ENCODE results near the gene TIMM29. TPM values are rescaled to one million over a fixed set of nuclear protein-coding genes. Genes with fewer than 3 reads are reported as not detected.
A peak's percentile ranks its signal among the peaks of the same experiment; 100 is the strongest.

TIMM29 gene
- total RNA-seq (52.2 and 54.5 TPM in 2 replicates), polyA plus RNA-seq (31.3 and 41.7 TPM in 2 replicates)

DNA sequence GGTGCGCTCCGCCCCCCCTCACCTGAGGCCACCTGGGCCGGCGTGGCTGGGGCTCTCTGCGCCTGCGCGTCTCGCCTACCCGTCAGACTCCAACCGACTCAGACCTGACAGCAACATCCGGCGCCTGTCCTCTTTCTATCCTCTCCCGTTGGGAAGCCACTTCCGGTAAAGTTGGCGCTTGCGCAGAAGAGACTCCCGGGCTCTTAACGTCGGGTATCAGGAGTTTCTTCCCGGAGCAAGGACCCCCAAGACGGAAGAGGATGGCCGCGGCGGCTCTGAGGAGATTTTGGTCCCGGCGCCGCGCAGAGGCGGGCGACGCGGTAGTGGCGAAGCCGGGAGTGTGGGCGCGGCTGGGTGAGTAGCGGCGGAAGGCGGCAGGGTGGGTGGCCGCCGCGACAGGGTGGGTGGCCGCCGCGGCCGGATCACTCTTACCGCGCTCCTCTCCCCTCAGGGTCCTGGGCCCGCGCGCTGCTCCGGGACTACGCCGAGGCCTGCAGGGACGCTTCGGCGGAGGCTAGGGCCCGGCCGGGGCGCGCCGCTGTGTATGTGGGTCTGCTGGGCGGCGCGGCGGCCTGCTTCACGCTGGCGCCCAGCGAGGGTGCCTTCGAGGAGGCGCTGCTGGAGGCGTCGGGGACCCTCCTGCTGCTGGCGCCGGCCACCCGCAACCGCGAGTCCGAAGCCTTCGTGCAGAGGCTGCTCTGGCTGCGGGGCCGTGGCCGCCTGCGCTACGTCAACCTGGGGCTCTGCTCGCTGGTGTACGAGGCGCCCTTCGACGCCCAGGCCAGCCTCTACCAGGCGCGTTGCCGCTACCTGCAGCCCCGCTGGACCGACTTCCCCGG lies at the start of gene TIMM29, which contains the start of gene YIPF2:
TIMM29 (plus strand) TSS at position 249 of the 839 bp plus-strand sequence; CDS start at position 261, 12 bp downstream.
YIPF2 (minus strand) TSS at position 77 of the 839 bp plus-strand sequence. CDS start 229 bp downstream, outside the sequence.
- no peak for TF ChIP-seq CTCF (IDR thresholded peaks at IDR 0.05; ENCODE audit: low read depth, low read length)
- Histone ChIP-seq H3K4me1 (ENCODE audit: low read depth) (peaks cover 5% of the 10 kb centered on the region), H3K27me3 (no peaks in the 10 kb centered on the region), H3K4me3 (peak within 1 kb of the TSS; percentile 83), H3K27ac (peak within 1 kb of the TSS; percentile 75), H3K9me3 (ENCODE audit: low read depth) (no peaks in the 10 kb centered on the region), H3K36me3 (peaks cover 5% of the 10 kb centered on the region)
- DNase-seq (ENCODE audit: low read depth in 1 of 2, low spot score in 1 of 2): peak; percentile 98

DNA sequence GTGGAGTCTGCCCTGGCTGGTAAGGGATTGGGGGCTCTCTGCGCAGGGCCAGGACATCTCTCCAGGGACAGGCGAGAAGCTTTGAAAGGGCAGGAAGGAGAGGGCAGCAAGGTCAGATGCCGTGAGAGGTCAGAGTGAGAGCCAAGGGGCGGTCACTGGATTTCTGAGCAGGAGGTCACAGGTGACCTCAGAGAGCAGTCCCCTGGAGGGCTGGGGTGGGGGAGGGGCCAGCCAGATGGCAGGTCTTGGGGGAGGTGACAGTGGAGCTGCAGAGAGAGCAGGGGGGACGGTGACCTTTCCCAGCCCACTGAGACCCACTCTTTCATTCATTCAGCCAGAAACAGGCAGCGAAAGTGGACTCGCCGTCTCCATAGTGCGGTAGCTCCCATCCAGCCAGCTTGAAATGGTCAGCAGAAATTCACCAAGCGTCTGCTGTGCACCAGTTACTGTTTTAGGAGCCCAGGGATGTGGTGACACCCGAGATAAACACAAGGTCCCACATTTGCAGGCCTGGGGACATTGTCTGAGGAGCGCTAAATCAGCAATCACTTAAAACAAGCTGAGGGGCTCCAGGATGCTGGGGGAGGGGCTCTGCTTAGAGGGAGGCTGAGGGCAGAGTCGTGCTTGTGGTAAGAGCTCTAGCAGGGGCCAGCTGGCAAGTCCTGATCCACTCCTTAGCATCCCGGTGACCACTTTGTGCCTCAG lies 47.1 kb upstream of the TIMM29 start:
- DNase-seq (ENCODE audit: low read depth in 1 of 2, low spot score in 1 of 2): peak in 1 of 2 donors; percentile 64
- peak overlapping the region; percentile 93 for H3K27ac ChIP-seq
- peaks cover 49% of the 10 kb centered on the region for H3K4me1 ChIP-seq (ENCODE audit: low read depth)
- no peak overlapping the region for H3K4me3 ChIP-seq
- no peak for TF ChIP-seq CTCF (IDR thresholded peaks at IDR 0.05; ENCODE audit: low read depth, low read length)
- H3K27me3 ChIP-seq: no peaks in the 10 kb centered on the region
- no peaks in the 10 kb centered on the region for H3K36me3 ChIP-seq
- H3K9me3 ChIP-seq (ENCODE audit: low read depth): no peaks in the 10 kb centered on the region

- peak overlapping the region; percentile 93 for H3K27ac ChIP-seq
- no peak for TF ChIP-seq CTCF (IDR thresholded peaks at IDR 0.05; ENCODE audit: low read depth, low read length)
- H3K36me3 ChIP-seq: no peaks in the 10 kb centered on the region
- no peaks in the 10 kb centered on the region for H3K27me3 ChIP-seq
- no peak overlapping the region for H3K4me3 ChIP-seq
- no peaks in the 10 kb centered on the region for H3K9me3 ChIP-seq (ENCODE audit: low read depth)
- DNase-seq (ENCODE audit: low read depth in 1 of 2, low spot score in 1 of 2): peak in 1 of 2 donors; percentile 42
- peaks cover 49% of the 10 kb centered on the region for H3K4me1 ChIP-seq (ENCODE audit: low read depth)
Observed at GRCh38 chr19:10882108-10882457, 46.5 kb upstream of the TIMM29 start.

DNA sequence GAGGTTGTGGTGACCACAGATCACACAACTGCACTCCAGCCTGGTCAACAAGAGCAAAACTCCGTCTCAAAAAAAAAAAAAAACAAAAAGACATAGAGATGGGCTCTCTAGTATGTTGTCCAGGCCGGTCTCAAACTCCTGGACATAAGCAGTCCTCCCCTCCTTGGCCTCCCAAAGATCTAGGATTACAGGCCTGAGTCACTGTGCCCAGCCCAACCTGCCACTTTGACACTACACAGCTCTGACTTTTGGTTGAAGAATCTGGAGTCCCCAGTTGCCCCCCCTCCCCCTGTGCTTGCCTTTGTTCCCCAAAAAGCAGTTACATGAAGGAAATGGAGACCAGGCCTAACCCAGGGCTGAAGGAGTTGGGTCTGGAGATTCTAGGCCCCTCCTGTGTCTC lies 44.3 kb upstream of the TIMM29 start:
- H3K9me3 ChIP-seq (ENCODE audit: low read depth): no peaks in the 10 kb centered on the region
- no peak for TF ChIP-seq CTCF (IDR thresholded peaks at IDR 0.05; ENCODE audit: low read depth, low read length)
- no peak overlapping the region for H3K4me3 ChIP-seq
- peaks cover 66% of the 10 kb centered on the region for H3K4me1 ChIP-seq (ENCODE audit: low read depth)
- peak; percentile 46 to 50 for DNase-seq (ENCODE audit: low read depth in 1 of 2, low spot score in 1 of 2)
- no peaks in the 10 kb centered on the region for H3K27me3 ChIP-seq
- H3K36me3 ChIP-seq: no peaks in the 10 kb centered on the region
- peak overlapping the region; percentile 65 for H3K27ac ChIP-seq

DNA sequence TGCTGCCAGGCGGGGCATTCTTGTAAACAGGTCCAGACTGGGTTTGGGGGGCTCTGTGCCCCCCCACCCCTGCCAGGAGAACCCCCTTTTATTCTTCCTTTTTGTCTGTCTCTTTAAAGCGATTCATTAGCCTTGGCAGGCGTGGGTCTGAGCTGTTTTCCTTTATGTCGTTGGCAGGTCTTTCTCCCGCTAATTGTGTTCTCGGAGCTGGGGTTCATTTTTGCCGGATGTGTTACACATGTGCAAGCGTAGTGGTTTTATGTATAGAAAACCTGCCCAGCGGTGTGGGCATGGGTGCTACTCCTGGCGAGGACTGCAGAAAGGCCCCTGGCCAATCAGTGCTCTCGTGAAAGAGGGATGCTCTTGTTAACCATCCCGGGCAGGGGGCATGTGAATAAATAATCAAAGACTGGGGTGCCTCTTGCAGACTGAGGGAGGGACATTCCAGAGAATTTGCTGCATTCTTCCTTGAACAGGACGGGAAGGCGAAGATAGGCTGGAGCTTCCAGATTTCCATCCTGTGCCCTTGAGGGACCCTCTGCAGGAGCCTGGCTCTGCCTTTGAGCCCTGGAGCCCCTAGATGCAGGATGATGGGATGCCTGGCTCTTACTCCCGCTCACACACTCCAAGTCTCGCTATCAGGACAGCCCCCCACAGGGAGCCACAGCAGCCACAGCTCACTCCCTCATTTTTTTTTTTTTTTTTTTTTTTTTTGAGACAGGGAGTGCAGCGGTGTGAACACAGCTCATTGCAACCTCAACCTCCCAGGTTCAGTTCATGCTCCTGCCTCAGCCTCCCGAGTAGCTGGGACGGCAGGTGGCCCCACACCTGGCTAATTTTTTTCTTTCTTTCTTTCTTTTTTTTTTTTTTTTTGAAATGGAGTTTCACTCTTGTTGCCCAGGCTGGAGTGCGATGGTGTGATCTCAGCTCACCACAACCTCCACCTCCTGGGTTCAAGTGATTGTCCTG lies 43.1 kb upstream of the TIMM29 start:
- DNase-seq (ENCODE audit: low read depth in 1 of 2, low spot score in 1 of 2): no peak
- H3K4me1 ChIP-seq (ENCODE audit: low read depth): peaks cover 58% of the 10 kb centered on the region
- H3K27ac ChIP-seq: peak overlapping the region; percentile 65
- H3K27me3 ChIP-seq: no peaks in the 10 kb centered on the region
- no peak for TF ChIP-seq CTCF (IDR thresholded peaks at IDR 0.05; ENCODE audit: low read depth, low read length)
- no peak overlapping the region for H3K4me3 ChIP-seq
- H3K36me3 ChIP-seq: no peaks in the 10 kb centered on the region
- no peaks in the 10 kb centered on the region for H3K9me3 ChIP-seq (ENCODE audit: low read depth)

Data from cardiac muscle cell (in vitro differentiated cells and primary cell).